Measurements from ENCODE around the gene AHI1. TPM values are rescaled to one million over a fixed set of nuclear protein-coding genes. Genes with fewer than 3 reads are reported as not detected.

The AHI1 gene
- total RNA-seq, 1 experiment from 2014 or later, result 18.8 TPM

DNA sequence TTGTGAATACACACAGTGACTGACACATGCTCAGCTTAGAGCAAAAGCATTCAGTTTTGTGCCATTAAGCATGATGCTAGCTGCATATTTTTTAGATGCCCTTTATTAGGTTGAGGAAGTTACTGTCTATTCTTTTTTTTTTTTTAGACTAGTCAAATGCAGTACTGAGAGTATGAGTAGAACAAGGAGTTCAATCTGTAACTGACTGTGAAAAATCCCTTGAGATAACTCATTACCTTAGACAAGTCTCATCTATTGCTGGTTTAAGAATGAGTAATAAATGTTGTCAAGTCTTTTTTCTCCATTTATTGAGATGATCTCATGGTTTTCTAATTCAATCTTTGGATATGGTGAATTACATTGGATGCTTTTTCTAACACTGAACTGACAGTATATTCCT lies 23.2 kb downstream of the AHI1 start:
- ChIA-PET POLR2A (no interaction called here), CTCF (no interaction called here)
- Mint-ChIP-seq H3K36me3 (peaks cover 22% of the 10 kb centered on the region), H3K27me3 (ENCODE audit: low read depth) (no peaks in the 10 kb centered on the region), H3K9me3 (peaks cover 20% of the 10 kb centered on the region), H3K27ac (no peak overlapping the region), H3K4me3 (no peak overlapping the region), H3K4me1 (no peaks in the 10 kb centered on the region)
- DNase-seq (ENCODE audit: low spot score), result no peak
- TF ChIP-seq, protein P1, sequence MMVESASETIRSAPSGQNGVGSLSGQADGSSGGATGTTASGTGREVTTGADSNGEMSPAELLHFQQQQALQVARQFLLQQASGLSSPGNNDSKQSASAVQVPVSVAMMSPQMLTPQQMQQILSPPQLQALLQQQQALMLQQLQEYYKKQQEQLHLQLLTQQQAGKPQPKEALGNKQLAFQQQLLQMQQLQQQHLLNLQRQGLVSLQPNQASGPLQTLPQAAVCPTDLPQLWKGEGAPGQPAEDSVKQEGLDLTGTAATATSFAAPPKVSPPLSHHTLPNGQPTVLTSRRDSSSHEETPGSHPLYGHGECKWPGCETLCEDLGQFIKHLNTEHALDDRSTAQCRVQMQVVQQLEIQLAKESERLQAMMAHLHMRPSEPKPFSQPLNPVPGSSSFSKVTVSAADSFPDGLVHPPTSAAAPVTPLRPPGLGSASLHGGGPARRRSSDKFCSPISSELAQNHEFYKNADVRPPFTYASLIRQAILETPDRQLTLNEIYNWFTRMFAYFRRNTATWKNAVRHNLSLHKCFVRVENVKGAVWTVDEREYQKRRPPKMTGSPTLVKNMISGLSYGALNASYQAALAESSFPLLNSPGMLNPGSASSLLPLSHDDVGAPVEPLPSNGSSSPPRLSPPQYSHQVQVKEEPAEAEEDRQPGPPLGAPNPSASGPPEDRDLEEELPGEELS (CRISPR knock-in tag; IDR thresholded peaks at IDR 0.05), result no peak
- no peak for TF ChIP-seq CREM (CRISPR knock-in tag; IDR thresholded peaks at IDR 0.05)
- TF ChIP-seq ETV6 (CRISPR knock-in tag; IDR thresholded peaks at IDR 0.05), result no peak
- TF ChIP-seq GRHL2 (CRISPR knock-in tag; IDR thresholded peaks at IDR 0.05; ENCODE audit: insufficient replicate concordance, severe bottlenecking), result no peak
- no peak for TF ChIP-seq NFYB (CRISPR knock-in tag; conservative IDR thresholded peaks at IDR 0.05; ENCODE audit: low read depth)
- no peak for TF ChIP-seq TCF7 (CRISPR knock-in tag; IDR thresholded peaks at IDR 0.05; ENCODE audit: low read depth)
- TF ChIP-seq ARID4B (CRISPR knock-in tag; IDR thresholded peaks at IDR 0.05; ENCODE audit: borderline replicate concordance), result no peak
- no peak for TF ChIP-seq ATF2 (CRISPR knock-in tag; IDR thresholded peaks at IDR 0.05; ENCODE audit: borderline replicate concordance, low read depth)
- no peak for TF ChIP-seq HMGXB4 (CRISPR knock-in tag; IDR thresholded peaks at IDR 0.05)
- TF ChIP-seq FOXP1 (CRISPR knock-in tag; IDR thresholded peaks at IDR 0.05; ENCODE audit: borderline replicate concordance), result no peak
- TF ChIP-seq TEAD4 (CRISPR knock-in tag; IDR thresholded peaks at IDR 0.05), result no peak
- no peak for TF ChIP-seq FOXJ3 (CRISPR knock-in tag; IDR thresholded peaks at IDR 0.05; ENCODE audit: borderline replicate concordance)
- no peak for TF ChIP-seq NR2C2 (CRISPR knock-in tag; IDR thresholded peaks at IDR 0.05)
- TF ChIP-seq RELA (CRISPR knock-in tag; IDR thresholded peaks at IDR 0.05; ENCODE audit: borderline replicate concordance), result no peak
- ATAC-seq, result no peak

- ChIA-PET POLR2A (no interaction called here), CTCF (no interaction called here)
- Mint-ChIP-seq H3K9me3 (no peaks in the 10 kb centered on the region), H3K4me1 (no peaks in the 10 kb centered on the region), H3K27me3 (ENCODE audit: low read depth) (no peaks in the 10 kb centered on the region), H3K36me3 (no peaks in the 10 kb centered on the region), H3K4me3 (no peak overlapping the region), H3K27ac (no peak overlapping the region)
- no peak for ATAC-seq
- TF ChIP-seq GTF2I (CRISPR knock-in tag; conservative IDR thresholded peaks at IDR 0.05) (no peak), USF1 (CRISPR knock-in tag; IDR thresholded peaks at IDR 0.05) (no peak), ESRRA (CRISPR knock-in tag; IDR thresholded peaks at IDR 0.05; ENCODE audit: borderline replicate concordance) (no peak), ZNF416 (CRISPR knock-in tag; IDR thresholded peaks at IDR 0.05) (no peak)
- TF ChIP-seq, protein P2, sequence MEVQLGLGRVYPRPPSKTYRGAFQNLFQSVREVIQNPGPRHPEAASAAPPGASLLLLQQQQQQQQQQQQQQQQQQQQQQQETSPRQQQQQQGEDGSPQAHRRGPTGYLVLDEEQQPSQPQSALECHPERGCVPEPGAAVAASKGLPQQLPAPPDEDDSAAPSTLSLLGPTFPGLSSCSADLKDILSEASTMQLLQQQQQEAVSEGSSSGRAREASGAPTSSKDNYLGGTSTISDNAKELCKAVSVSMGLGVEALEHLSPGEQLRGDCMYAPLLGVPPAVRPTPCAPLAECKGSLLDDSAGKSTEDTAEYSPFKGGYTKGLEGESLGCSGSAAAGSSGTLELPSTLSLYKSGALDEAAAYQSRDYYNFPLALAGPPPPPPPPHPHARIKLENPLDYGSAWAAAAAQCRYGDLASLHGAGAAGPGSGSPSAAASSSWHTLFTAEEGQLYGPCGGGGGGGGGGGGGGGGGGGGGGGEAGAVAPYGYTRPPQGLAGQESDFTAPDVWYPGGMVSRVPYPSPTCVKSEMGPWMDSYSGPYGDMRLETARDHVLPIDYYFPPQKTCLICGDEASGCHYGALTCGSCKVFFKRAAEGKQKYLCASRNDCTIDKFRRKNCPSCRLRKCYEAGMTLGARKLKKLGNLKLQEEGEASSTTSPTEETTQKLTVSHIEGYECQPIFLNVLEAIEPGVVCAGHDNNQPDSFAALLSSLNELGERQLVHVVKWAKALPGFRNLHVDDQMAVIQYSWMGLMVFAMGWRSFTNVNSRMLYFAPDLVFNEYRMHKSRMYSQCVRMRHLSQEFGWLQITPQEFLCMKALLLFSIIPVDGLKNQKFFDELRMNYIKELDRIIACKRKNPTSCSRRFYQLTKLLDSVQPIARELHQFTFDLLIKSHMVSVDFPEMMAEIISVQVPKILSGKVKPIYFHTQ (CRISPR knock-in tag; IDR thresholded peaks at IDR 0.05), result no peak
- no peak for DNase-seq (ENCODE audit: low spot score)
Observed at GRCh38 chr6:135465903-135466302, 31.6 kb downstream of the AHI1 start.

Data from WTC11 (cell line).